Measurements from ENCODE around the gene CLSTN2.

The CLSTN2 gene

DNA sequence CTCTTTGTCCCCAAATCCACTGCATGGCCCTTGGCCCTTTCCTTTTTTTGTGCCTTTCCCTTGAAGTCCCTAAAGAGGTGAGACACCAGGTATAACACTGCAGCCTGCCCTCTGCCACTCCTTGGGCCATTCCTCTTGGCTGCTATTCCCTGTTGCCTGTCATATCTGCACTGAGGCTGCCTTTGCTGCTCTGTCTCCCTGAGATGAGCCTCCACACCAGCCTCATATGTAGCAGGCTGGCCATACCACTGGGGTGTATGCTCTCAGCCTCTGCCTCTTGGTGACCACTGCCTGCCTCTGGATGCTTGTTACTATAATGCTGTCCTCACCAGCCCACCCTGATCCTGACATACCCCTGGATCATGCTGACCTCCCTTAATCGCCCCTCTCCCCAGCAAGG, 252.0 kb downstream of the CLSTN2 start:
- no peak for DNase-seq (ENCODE audit: low read depth)

DNA sequence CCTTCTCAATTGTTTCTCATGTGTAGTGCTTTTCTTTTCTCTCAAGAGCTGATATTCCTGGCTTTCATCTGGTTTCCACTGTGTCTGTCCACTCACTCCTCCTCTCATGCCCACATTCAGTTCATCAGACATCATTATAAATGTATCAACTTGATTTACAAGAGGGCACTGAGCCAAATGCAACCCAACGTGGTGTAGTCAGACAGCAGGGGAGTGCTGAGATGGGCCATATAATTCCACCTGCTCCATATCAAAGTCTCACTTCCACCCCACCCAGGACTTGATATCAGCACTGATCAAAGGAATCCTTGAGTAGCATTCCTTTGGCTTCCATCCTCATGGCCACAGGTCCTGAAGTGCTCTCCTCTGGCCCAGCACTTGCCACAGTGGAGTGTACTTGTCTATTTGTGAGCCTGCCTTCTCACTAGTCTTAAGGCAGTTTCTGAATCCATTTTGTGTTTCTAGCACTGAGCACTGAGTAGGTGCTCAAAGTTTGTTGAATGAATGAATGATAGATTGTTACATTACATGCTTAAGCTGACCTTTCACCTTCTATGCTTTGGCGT, 252.8 kb downstream of the CLSTN2 start:
- no peak for DNase-seq (ENCODE audit: low read depth)

DNA sequence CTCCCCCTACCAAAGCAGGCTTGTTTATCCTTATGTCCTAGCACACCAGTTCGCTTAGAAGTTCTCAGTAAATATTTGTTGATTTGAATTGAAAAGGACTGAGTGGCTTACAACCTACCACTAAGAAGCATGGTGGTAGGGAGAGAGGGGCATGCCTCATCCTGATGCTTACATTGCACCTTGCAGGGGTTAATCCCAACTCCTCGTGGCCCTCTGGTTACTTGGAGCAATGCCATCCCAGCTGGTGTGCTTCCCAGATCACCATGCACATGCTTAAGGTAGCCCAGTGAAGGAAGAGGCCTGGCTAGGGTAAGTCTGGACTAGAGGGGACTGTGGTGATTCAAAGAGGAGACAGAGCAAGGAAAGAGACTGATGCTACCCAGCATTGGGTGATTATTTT, 253.3 kb downstream of the CLSTN2 start:
- no peak for DNase-seq (ENCODE audit: low read depth)

DNA sequence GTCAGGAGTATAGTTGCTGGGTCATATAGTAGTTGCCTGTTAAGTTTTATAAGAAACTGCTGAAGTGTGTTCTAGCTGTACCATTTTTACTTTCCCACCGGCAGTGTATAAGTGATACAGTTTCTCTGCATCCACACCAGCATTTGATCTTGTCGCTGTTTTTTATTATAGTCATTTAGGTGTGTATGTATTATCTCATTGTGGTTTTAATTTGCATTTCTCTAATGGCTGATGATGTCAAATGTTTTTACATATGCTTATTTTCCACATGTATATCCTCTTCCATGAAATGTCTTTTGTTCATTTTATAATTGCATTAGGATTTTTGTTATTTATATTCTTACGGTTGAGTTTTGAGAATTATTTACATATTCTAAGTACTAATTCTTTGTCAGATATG, 254.3 kb downstream of the CLSTN2 start:
- no peak for DNase-seq (ENCODE audit: low read depth)

DNA sequence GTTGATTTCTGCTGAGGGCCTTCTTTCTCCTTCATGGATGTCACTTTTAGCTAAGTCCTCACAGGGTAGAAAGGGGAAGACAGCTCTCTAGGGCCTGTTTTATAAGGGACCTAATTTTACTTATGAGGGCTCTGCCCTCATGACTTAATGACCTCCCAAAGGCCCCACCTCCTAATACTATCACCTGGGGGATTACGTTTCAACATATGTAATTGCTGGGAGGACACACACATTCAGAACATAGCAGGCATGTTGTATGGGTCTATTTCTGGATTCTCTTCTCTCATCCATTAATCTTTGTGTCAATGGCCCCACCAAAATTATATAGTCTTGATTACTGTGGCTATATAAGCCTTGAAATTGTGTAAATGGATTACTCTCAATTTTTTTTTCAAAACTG, 255.0 kb downstream of the CLSTN2 start:
- no peak for DNase-seq (ENCODE audit: low read depth)

DNA sequence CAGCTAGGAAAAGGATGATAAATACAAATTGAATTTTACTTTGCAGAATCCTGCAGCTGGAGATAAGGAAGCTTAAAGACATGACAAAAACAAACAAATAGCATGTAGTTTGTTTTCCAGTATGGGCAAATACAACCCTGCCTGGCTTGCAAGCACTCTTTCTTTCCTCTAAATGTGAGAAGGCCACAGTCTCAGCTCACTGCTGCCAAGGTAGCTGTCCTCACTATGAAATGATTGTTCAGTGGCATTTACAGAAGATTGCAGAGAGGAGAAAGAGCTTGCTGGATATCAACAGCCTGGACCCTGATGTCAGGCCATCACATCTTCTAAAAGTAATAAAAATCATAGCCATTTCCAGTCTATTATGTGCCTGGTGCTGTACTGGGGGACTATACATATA, 262.0 kb downstream of the CLSTN2 start:
- DNase-seq (ENCODE audit: low read depth): no peak

DNA sequence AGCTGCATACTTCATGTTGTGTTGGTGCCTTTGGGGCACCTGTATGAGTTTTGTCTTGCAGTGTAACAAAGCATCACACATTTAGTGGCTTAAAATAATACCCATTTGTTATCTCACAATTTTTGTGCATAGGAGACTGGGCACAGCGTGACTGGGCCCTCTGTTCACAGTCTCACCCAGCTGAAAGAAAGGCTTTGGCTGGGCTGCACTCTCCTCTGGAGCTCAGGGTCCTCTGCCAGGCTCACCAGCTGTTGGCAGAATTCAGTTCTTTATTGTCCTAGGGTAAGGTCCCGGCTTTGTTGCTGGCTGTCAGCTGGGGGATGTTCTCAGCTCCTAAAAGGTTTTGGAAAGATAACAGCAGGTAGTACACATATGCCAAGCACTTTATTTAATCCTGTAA, 263.3 kb downstream of the CLSTN2 start:
- no peak for DNase-seq (ENCODE audit: low read depth)

DNA sequence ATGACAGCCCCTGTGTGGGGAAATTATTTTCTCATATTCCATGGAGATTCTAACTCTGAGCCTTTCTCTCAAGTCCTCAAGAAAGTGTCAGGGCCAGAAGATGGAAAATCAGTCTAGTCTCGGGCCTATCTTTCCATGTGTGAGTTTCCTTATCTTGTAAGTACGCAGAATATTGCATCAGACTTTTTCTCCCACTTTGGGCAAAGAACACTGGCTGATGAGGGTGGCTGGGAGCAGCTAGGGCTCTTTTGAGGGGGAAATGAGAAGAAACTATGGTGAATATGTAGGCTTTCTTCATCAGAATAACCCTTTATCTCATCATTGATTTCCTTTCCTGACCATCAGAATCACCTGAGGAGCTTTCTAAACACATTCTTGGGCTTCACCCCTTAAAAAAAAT, 264.0 kb downstream of the CLSTN2 start:
- no peak for DNase-seq (ENCODE audit: low read depth)

GRCh38 chr3:140199743-140200142, 264.8 kb downstream of the CLSTN2 start:
- no peak for DNase-seq (ENCODE audit: low read depth)

DNA sequence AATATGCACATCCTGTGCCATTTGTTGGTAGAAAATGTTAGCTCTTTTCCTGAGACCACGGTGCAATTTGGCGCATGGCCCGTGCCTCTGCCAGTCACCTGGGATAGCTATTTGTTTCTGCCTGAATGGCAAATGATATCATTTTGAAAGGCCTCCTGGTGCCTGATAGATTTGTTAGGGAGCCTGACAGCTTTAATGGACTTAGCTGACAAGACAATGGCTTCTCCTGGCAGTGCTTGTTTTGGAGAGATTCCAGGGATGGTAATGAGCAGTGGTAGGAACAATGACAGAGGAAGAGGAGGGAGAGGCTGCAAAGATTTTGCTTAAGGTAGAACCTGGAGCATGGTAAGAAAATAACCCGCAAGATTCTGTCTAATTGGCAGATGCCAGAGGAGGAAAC, 268.5 kb downstream of the CLSTN2 start:
- DNase-seq (ENCODE audit: low read depth): no peak

DNA sequence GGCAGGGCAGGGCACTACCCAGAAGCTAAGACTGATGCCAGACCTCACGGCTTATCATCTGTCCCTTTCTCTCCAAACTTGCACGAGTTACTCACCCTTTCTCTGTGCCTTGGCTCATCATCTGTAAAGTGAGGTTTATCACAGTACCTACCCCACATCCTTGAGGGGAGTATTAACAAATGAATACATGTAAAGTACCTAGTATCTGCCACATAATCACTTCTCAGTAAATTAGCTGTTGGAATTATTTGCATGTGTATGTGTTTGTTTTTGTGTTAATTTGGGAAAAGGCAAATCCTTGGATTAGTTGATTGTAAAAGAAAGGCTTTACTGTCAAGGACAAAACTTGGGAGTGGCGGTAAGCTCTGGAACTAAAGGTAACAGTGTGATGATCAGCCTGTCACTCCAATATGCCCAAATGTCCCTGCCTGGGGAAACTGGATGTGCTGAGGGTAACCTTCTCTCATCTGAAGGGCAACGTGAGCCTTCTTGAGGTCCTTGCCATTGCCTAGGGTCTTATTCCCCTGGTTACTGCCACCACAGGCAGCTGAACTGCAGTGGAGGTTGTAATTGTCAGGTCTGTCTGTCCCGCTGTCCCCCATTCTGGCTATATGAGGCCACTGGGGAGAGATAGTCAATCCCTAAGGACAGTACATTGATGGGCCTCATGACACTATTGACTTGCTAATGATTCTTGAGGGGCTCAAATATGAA, 269.4 kb downstream of the CLSTN2 start:
- no peak for DNase-seq (ENCODE audit: low read depth)

DNA sequence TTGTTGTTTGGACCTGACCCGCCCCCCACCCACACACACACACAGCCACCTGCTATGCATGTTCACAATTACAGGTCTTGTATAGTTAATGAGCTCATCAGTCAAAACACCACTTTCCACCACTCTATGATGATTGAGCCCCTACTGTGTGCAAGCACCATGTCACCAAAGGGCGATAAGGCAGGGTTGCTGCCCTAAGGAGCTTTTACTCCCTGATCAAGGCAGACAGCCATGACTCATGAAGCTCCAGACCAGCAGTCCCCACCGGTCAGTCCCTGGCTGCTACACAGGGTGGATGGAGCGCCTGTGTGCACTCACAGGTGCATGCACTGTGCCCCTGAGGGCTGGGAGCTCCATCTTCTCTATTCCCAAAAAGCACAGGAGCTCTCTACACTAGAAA, 270.6 kb downstream of the CLSTN2 start:
- DNase-seq (ENCODE audit: low read depth): no peak

- DNase-seq (ENCODE audit: low read depth): peak; percentile 32
Measured at GRCh38 chr3:140206196-140207040, 271.4 kb downstream of the CLSTN2 start.

GRCh38 chr3:140207541-140207940, 272.6 kb downstream of the CLSTN2 start:
- no peak for DNase-seq (ENCODE audit: low read depth)

- DNase-seq (ENCODE audit: low read depth): peak; percentile 6
Measured at GRCh38 chr3:140216249-140216648, 281.3 kb downstream of the CLSTN2 start.

DNA sequence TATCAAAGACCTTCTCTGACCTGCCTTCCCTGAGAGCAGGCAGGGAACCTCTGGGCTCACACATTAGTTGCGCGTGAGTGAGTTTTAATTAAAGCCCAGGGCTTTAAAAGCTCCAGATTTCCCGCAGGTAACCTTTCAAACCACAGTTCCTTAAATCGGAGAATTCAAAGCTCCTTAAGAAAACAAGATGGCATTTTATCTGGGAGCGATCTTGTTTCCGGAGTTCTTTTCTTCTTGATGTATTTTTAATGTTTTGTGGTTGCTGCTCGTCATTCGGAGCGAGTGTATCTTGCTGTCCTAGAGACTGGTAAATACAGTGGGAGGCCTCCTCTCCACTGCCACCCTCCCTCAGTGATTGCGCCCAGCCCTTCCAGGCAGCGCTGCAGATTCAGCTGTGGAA, 284.3 kb downstream of the CLSTN2 start:
- DNase-seq (ENCODE audit: low read depth): no peak

DNA sequence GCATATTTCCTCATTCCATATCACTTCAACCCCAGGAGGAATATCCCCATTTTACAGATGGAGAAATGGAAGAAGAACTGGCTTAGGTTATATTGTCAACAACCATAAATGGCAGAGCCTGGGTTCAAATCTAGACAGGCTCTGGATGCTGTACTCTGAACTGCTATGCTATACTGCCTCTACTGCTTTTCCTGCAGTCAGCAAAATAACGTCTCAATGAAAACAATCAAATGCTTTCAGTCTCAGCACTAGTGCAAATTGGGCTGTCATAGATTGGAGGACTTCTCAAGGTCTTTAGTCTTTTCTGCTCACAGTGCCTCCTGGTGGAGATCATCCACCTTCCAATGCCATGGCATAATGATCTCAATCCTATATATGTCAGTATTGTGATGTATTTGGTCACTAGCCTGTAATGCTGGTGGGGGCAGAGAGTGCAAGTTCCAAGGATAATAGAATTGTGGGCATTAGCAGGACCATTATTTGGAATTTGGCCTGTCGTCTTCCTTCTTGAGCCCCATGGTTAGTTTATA, 285.0 kb downstream of the CLSTN2 start:
- DNase-seq (ENCODE audit: low read depth): no peak

GRCh38 chr3:140223197-140223596, 288.2 kb downstream of the CLSTN2 start:
- DNase-seq (ENCODE audit: low read depth): no peak

DNA sequence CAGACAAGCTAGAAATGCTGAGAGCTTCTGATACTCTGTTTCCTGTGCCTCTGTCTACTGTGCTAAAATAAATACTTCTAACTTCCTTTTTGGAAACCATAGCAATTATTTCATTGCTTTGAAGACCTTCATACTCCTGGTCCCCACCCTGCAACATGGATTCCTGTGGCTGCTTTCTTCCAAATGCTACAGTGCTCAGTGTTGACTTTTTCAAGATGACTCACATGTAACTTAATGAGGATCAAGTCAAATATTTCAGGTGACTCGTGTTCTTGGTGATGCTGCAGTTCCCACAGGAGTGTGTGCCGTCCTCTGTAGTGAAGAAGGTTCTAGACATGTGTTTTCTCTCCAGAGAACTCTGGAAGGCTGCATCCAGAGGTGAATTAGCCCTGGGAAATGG, 288.6 kb downstream of the CLSTN2 start:
- peak; percentile 27 for DNase-seq (ENCODE audit: low read depth)

- no peak for DNase-seq (ENCODE audit: low read depth)
Measured at GRCh38 chr3:140224307-140224706, 289.3 kb downstream of the CLSTN2 start.

DNA sequence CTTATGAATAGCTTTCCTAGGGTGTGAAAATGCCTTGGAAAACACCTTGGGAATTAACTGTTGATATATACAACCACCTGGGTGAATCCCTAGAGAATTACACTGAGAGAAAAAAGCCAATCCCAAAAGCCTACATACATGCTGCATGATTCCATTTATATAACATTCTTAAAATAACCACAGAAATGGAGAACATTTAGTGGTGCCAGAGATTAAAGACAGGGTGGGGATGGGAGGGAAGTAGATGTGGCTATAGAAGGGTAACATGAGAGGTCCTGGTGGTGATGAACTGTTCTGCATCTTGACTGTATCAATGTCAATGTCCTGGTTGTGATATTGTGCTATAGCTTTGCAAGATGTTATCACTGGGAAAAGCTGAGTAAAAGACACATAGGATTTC, 291.0 kb downstream of the CLSTN2 start:
- DNase-seq (ENCODE audit: low read depth): no peak

GRCh38 chr3:140233702-140234101, 298.7 kb downstream of the CLSTN2 start:
- DNase-seq (ENCODE audit: low read depth): no peak

GRCh38 chr3:140234256-140234655, 299.3 kb downstream of the CLSTN2 start:
- no peak for DNase-seq (ENCODE audit: low read depth)

All from iris pigment epithelial cell (primary cell).